Transverse colon (tissue), 4 donors: Measurements from ENCODE around the gene XRN1.

Experiments
- EP300 ChIP-seq: sonication (generic); formaldehyde crosslinking; IDR thresholded peaks from one replicate; pipeline ENCODE4 v1.6.1; 2017; ENCODE audit warnings: antibody characterized with exemption, low read depth
- POLR2A ChIP-seq: fragments of 450-650 bp; IDR thresholded peaks from one replicate; pipeline ENCODE4 v1.6.1; 2016; ENCODE audit warnings: antibody characterized with exemption, mild to moderate bottlenecking, moderate library complexity
- POLR2AphosphoS5 ChIP-seq, 3 donors: sonication (generic); formaldehyde crosslinking; IDR thresholded peaks; one replicate each; pipeline ENCODE4 v1.6.1; 2016; ENCODE audit warnings: antibody characterized with exemption in 3 of 3
- TF ChIP-seq, protein P1 (sequence below), 5 experiments: fragments of 200-600 bp in 3 of 5; fragments of 450-650 bp in 2 of 5; sonication (generic) in 3 of 5; IDR thresholded peaks; 1 replicate in 2 of 5; 2 replicates in 3 of 5; pipeline ENCODE4 v1.5.1; 2016 to 2017; ENCODE audit warnings: antibody characterized with exemption in 5 of 5, inconsistent platforms in 3 of 5, mild to moderate bottlenecking in 2 of 5, moderate library complexity in 1 of 5

DNA sequence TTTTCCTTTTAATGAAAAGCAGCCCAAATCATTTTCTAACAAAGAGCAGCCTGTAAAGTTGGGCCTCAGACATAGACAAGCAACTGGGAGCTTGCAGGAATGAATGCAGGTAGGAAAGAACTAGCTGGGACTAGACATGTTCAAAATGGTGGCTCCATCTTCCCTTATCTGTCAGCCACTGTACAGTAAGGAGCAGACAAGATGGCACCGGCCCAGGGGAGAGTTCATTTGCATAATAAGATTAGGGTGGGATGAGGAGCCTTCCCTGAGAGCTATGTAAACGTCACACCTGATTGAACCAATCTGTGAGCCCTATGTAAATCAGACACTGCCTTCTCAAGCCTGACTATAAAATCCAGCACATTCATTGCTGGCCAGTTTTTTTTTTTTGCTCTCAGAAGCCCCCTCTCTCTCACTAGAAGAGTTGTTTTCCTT lies 162.7 kb downstream of the XRN1 start:
- TF ChIP-seq, protein P1, sequence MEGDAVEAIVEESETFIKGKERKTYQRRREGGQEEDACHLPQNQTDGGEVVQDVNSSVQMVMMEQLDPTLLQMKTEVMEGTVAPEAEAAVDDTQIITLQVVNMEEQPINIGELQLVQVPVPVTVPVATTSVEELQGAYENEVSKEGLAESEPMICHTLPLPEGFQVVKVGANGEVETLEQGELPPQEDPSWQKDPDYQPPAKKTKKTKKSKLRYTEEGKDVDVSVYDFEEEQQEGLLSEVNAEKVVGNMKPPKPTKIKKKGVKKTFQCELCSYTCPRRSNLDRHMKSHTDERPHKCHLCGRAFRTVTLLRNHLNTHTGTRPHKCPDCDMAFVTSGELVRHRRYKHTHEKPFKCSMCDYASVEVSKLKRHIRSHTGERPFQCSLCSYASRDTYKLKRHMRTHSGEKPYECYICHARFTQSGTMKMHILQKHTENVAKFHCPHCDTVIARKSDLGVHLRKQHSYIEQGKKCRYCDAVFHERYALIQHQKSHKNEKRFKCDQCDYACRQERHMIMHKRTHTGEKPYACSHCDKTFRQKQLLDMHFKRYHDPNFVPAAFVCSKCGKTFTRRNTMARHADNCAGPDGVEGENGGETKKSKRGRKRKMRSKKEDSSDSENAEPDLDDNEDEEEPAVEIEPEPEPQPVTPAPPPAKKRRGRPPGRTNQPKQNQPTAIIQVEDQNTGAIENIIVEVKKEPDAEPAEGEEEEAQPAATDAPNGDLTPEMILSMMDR (IDR thresholded peaks at IDR 0.05), result no peak
- TF ChIP-seq POLR2A, result no peak
- TF ChIP-seq POLR2AphosphoS5 (IDR thresholded peaks at IDR 0.05), result no peak
- no peak for TF ChIP-seq EP300
